Measurements from ENCODE around the gene CFAP74.

CFAP74 gene

GRCh38 chr1:1929639-1930545, 73.7 kb downstream of the CFAP74 start:
- DNase-seq (ENCODE audit: low spot score), result no peak

GRCh38 chr1:1929102-1929638, 74.4 kb downstream of the CFAP74 start:
- no peak for DNase-seq (ENCODE audit: low spot score)

- DNase-seq (ENCODE audit: low spot score), result no peak
These were observed 75.1 kb downstream of the CFAP74 start for GRCh38 chr1:1928231-1929101.

- no peak for DNase-seq (ENCODE audit: low spot score)
These were observed 75.8 kb downstream of the CFAP74 start for GRCh38 chr1:1927751-1928150.

GRCh38 chr1:1926886-1927660, 76.5 kb downstream of the CFAP74 start:
- no peak for DNase-seq (ENCODE audit: low spot score)

GRCh38 chr1:1926346-1926811, 77.2 kb downstream of the CFAP74 start:
- no peak for DNase-seq (ENCODE audit: low spot score)

GRCh38 chr1:1925437-1926345, 77.9 kb downstream of the CFAP74 start:
- no peak for DNase-seq (ENCODE audit: low spot score)

GRCh38 chr1:1924849-1925248, 78.7 kb downstream of the CFAP74 start:
- no peak for DNase-seq (ENCODE audit: low spot score)

GRCh38 chr1:1924386-1924785, 79.2 kb downstream of the CFAP74 start:
- no peak for DNase-seq (ENCODE audit: low spot score)

- no peak for DNase-seq (ENCODE audit: low spot score)
These were observed 80.4 kb downstream of the CFAP74 start for GRCh38 chr1:1922956-1923833.

- DNase-seq (ENCODE audit: low spot score), result no peak
These were observed 81.0 kb downstream of the CFAP74 start for GRCh38 chr1:1922702-1922955.

GRCh38 chr1:1921901-1922701, 81.5 kb downstream of the CFAP74 start:
- no peak for DNase-seq (ENCODE audit: low spot score)

- no peak for DNase-seq (ENCODE audit: low spot score)
These were observed 82.1 kb downstream of the CFAP74 start for GRCh38 chr1:1921459-1921862.

GRCh38 chr1:1920608-1921458, 82.8 kb downstream of the CFAP74 start:
- no peak for DNase-seq (ENCODE audit: low spot score)

- DNase-seq (ENCODE audit: low spot score), result no peak
These were observed 83.5 kb downstream of the CFAP74 start for GRCh38 chr1:1920057-1920607.

- DNase-seq (ENCODE audit: low spot score), result peak; percentile 85
These were observed 84.1 kb downstream of the CFAP74 start for GRCh38 chr1:1919304-1920056.

- DNase-seq (ENCODE audit: low spot score), result no peak
These were observed 84.7 kb downstream of the CFAP74 start, which contains the start of gene TMEM52 for GRCh38 chr1:1918901-1919303. Gene TMEM52 (minus strand): TSS chr1:1919279. CDS start chr1:1919265, 14 bp downstream.

Measured in globus pallidus (tissue), 1 donor.